ENCODE results near the gene ARHGEF26. TPM values are rescaled to one million over a fixed set of nuclear protein-coding genes. Genes with fewer than 3 reads are reported as not detected.

ARHGEF26 gene
- total RNA-seq, 1 experiment from 2014 or later: not detected

GRCh38 chr3:154243353-154243752 lies 122.2 kb downstream of the ARHGEF26 start:
- Histone ChIP-seq H3K27ac (ENCODE audit: low read length) (no peak overlapping the region), H3K9me2 (replicated peaks; ENCODE audit: insufficient read depth, low read length) (no peaks in the 10 kb centered on the region), H3K4me2 (ENCODE audit: low read depth, low read length, poor library complexity, severe bottlenecking) (no peak overlapping the region), H2AFZ (ENCODE audit: low read length) (no peak overlapping the region), H4K20me1 (ENCODE audit: insufficient read depth, low read depth, low read length) (no peaks in the 10 kb centered on the region), H3K9me3 (ENCODE audit: low read length) (no peaks in the 10 kb centered on the region), H3K79me2 (ENCODE audit: low read length) (no peaks in the 10 kb centered on the region), H3K9ac (ENCODE audit: low read length) (no peak overlapping the region), H3K4me3 (ENCODE audit: low read length) (no peak overlapping the region), H3K4me1 (ENCODE audit: low read length) (no peaks in the 10 kb centered on the region), H3K27me3 (ENCODE audit: low read length) (no peaks in the 10 kb centered on the region), H3K36me3 (ENCODE audit: insufficient read depth, low read length) (no peaks in the 10 kb centered on the region)
- no peak for DNase-seq

- Histone ChIP-seq H3K9me2 (replicated peaks; ENCODE audit: insufficient read depth, low read length) (no peaks in the 10 kb centered on the region), H3K9me3 (ENCODE audit: low read length) (no peaks in the 10 kb centered on the region), H3K4me2 (ENCODE audit: low read depth, low read length, poor library complexity, severe bottlenecking) (no peak overlapping the region), H3K4me3 (ENCODE audit: low read length) (no peak overlapping the region), H3K79me2 (ENCODE audit: low read length) (no peaks in the 10 kb centered on the region), H3K4me1 (ENCODE audit: low read length) (no peaks in the 10 kb centered on the region), H3K9ac (ENCODE audit: low read length) (no peak overlapping the region), H3K27me3 (ENCODE audit: low read length) (no peaks in the 10 kb centered on the region), H4K20me1 (ENCODE audit: insufficient read depth, low read depth, low read length) (no peaks in the 10 kb centered on the region), H3K36me3 (ENCODE audit: insufficient read depth, low read length) (no peaks in the 10 kb centered on the region), H3K27ac (ENCODE audit: low read length) (no peak overlapping the region), H2AFZ (ENCODE audit: low read length) (no peak overlapping the region)
- DNase-seq: peak; percentile 34
These were observed 123.5 kb downstream of the ARHGEF26 start for GRCh38 chr3:154244644-154245043.

GRCh38 chr3:154247806-154248415 lies 126.7 kb downstream of the ARHGEF26 start:
- no peak overlapping the region for H3K4me3 ChIP-seq (ENCODE audit: low read length)
- H3K27me3 ChIP-seq (ENCODE audit: low read length): no peaks in the 10 kb centered on the region
- H3K9ac ChIP-seq (ENCODE audit: low read length): no peak overlapping the region
- no peaks in the 10 kb centered on the region for H4K20me1 ChIP-seq (ENCODE audit: insufficient read depth, low read depth, low read length)
- H3K27ac ChIP-seq (ENCODE audit: low read length): no peak overlapping the region
- H3K9me2 ChIP-seq (replicated peaks; ENCODE audit: insufficient read depth, low read length): no peaks in the 10 kb centered on the region
- H3K4me1 ChIP-seq (ENCODE audit: low read length): no peaks in the 10 kb centered on the region
- no peaks in the 10 kb centered on the region for H3K79me2 ChIP-seq (ENCODE audit: low read length)
- H3K36me3 ChIP-seq (ENCODE audit: insufficient read depth, low read length): peaks cover 26% of the 10 kb centered on the region
- DNase-seq: peak; percentile 21
- H3K4me2 ChIP-seq (ENCODE audit: low read depth, low read length, poor library complexity, severe bottlenecking): no peak overlapping the region
- H2AFZ ChIP-seq (ENCODE audit: low read length): no peak overlapping the region
- no peaks in the 10 kb centered on the region for H3K9me3 ChIP-seq (ENCODE audit: low read length)

- Histone ChIP-seq H2AFZ (ENCODE audit: low read length) (no peak overlapping the region), H3K79me2 (ENCODE audit: low read length) (no peaks in the 10 kb centered on the region), H3K9me3 (ENCODE audit: low read length) (no peaks in the 10 kb centered on the region), H3K4me2 (ENCODE audit: low read depth, low read length, poor library complexity, severe bottlenecking) (no peak overlapping the region), H3K9me2 (replicated peaks; ENCODE audit: insufficient read depth, low read length) (no peaks in the 10 kb centered on the region), H3K9ac (ENCODE audit: low read length) (no peak overlapping the region), H4K20me1 (ENCODE audit: insufficient read depth, low read depth, low read length) (no peaks in the 10 kb centered on the region), H3K4me3 (ENCODE audit: low read length) (no peak overlapping the region), H3K4me1 (ENCODE audit: low read length) (no peaks in the 10 kb centered on the region), H3K27me3 (ENCODE audit: low read length) (no peaks in the 10 kb centered on the region), H3K27ac (ENCODE audit: low read length) (no peak overlapping the region), H3K36me3 (ENCODE audit: insufficient read depth, low read length) (peaks cover 30% of the 10 kb centered on the region)
- DNase-seq: no peak
These were observed 129.1 kb downstream of the ARHGEF26 start for GRCh38 chr3:154250291-154250690.

- Histone ChIP-seq H3K27ac (ENCODE audit: low read length) (no peak overlapping the region), H3K9ac (ENCODE audit: low read length) (no peak overlapping the region), H3K4me3 (ENCODE audit: low read length) (no peak overlapping the region), H3K4me1 (ENCODE audit: low read length) (no peaks in the 10 kb centered on the region), H3K27me3 (ENCODE audit: low read length) (no peaks in the 10 kb centered on the region), H2AFZ (ENCODE audit: low read length) (no peak overlapping the region), H3K79me2 (ENCODE audit: low read length) (no peaks in the 10 kb centered on the region), H3K9me3 (ENCODE audit: low read length) (no peaks in the 10 kb centered on the region), H3K36me3 (ENCODE audit: insufficient read depth, low read length) (peaks cover 37% of the 10 kb centered on the region), H3K4me2 (ENCODE audit: low read depth, low read length, poor library complexity, severe bottlenecking) (no peak overlapping the region), H4K20me1 (ENCODE audit: insufficient read depth, low read depth, low read length) (no peaks in the 10 kb centered on the region), H3K9me2 (replicated peaks; ENCODE audit: insufficient read depth, low read length) (no peaks in the 10 kb centered on the region)
- DNase-seq: peak; percentile 29
These were observed 130.4 kb downstream of the ARHGEF26 start for GRCh38 chr3:154251610-154252009.

- H3K4me2 ChIP-seq (ENCODE audit: low read depth, low read length, poor library complexity, severe bottlenecking): no peak overlapping the region
- no peak overlapping the region for H2AFZ ChIP-seq (ENCODE audit: low read length)
- H3K79me2 ChIP-seq (ENCODE audit: low read length): no peaks in the 10 kb centered on the region
- H3K9me2 ChIP-seq (replicated peaks; ENCODE audit: insufficient read depth, low read length): no peaks in the 10 kb centered on the region
- H3K9ac ChIP-seq (ENCODE audit: low read length): no peak overlapping the region
- H3K27me3 ChIP-seq (ENCODE audit: low read length): no peaks in the 10 kb centered on the region
- peak; percentile 87 for DNase-seq
- H3K4me1 ChIP-seq (ENCODE audit: low read length): no peaks in the 10 kb centered on the region
- peaks cover 45% of the 10 kb centered on the region for H3K36me3 ChIP-seq (ENCODE audit: insufficient read depth, low read length)
- H3K27ac ChIP-seq (ENCODE audit: low read length): no peak overlapping the region
- no peak overlapping the region for H3K4me3 ChIP-seq (ENCODE audit: low read length)
- H4K20me1 ChIP-seq (ENCODE audit: insufficient read depth, low read depth, low read length): no peaks in the 10 kb centered on the region
- H3K9me3 ChIP-seq (ENCODE audit: low read length): no peaks in the 10 kb centered on the region
These were observed 131.8 kb downstream of the ARHGEF26 start for GRCh38 chr3:154252759-154253638.

- no peak overlapping the region for H3K27ac ChIP-seq (ENCODE audit: low read length)
- no peaks in the 10 kb centered on the region for H3K27me3 ChIP-seq (ENCODE audit: low read length)
- H2AFZ ChIP-seq (ENCODE audit: low read length): no peak overlapping the region
- no peak overlapping the region for H3K9ac ChIP-seq (ENCODE audit: low read length)
- H3K79me2 ChIP-seq (ENCODE audit: low read length): no peaks in the 10 kb centered on the region
- no peak overlapping the region for H3K4me3 ChIP-seq (ENCODE audit: low read length)
- H3K4me1 ChIP-seq (ENCODE audit: low read length): no peaks in the 10 kb centered on the region
- H3K9me3 ChIP-seq (ENCODE audit: low read length): no peaks in the 10 kb centered on the region
- H4K20me1 ChIP-seq (ENCODE audit: insufficient read depth, low read depth, low read length): no peaks in the 10 kb centered on the region
- no peak for DNase-seq
- no peaks in the 10 kb centered on the region for H3K9me2 ChIP-seq (replicated peaks; ENCODE audit: insufficient read depth, low read length)
- H3K36me3 ChIP-seq (ENCODE audit: insufficient read depth, low read length): peaks cover 60% of the 10 kb centered on the region
- H3K4me2 ChIP-seq (ENCODE audit: low read depth, low read length, poor library complexity, severe bottlenecking): no peak overlapping the region
These were observed 133.3 kb downstream of the ARHGEF26 start for GRCh38 chr3:154254527-154254926.

GRCh38 chr3:154273381-154273780 lies 152.2 kb downstream of the ARHGEF26 start:
- Histone ChIP-seq H3K9me2 (replicated peaks; ENCODE audit: insufficient read depth, low read length) (no peaks in the 10 kb centered on the region), H4K20me1 (ENCODE audit: insufficient read depth, low read depth, low read length) (no peaks in the 10 kb centered on the region), H2AFZ (ENCODE audit: low read length) (no peak overlapping the region), H3K79me2 (ENCODE audit: low read length) (peaks cover 38% of the 10 kb centered on the region), H3K4me1 (ENCODE audit: low read length) (no peaks in the 10 kb centered on the region), H3K9me3 (ENCODE audit: low read length) (no peaks in the 10 kb centered on the region), H3K27ac (ENCODE audit: low read length) (no peak overlapping the region), H3K36me3 (ENCODE audit: insufficient read depth, low read length) (peaks cover 88% of the 10 kb centered on the region), H3K4me2 (ENCODE audit: low read depth, low read length, poor library complexity, severe bottlenecking) (no peak overlapping the region), H3K4me3 (ENCODE audit: low read length) (no peak overlapping the region), H3K27me3 (ENCODE audit: low read length) (no peaks in the 10 kb centered on the region), H3K9ac (ENCODE audit: low read length) (no peak overlapping the region)
- no peak for DNase-seq
